ENCODE data around the gene RELN.

RELN gene

DNA sequence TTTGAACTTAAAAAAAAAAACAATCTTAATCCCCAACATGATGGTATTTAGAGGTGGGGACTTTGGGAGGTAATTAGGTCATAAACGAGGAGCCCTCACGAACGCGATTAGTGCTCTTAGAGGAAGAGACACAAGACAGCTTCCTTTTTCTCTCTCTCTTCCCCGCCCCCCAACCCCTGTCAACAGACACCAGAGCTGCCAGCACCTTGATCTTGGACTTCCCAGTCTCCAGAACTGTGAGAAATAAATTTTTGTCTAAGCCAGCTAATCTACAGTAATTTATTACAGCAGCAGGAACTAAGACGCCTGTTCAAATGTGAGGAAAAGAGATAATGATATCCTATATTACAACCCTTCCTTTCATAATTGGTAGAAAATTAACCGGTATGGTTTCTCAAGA is 40.1 kb downstream of the RELN start:
- H3K4me1 ChIP-seq (ENCODE audit: control insufficient read depth, low read depth, low read length): no peaks in the 10 kb centered on the region
- no peak overlapping the region for H3K18ac ChIP-seq (ENCODE audit: low read length)
- H2BK5ac ChIP-seq (ENCODE audit: low read length): no peak overlapping the region
- H3K23ac ChIP-seq (ENCODE audit: low read length): no peak overlapping the region
- no peak for DNase-seq
- H2BK15ac ChIP-seq (replicated peaks; ENCODE audit: low read depth): no peak overlapping the region
- no peaks in the 10 kb centered on the region for H3K27me3 ChIP-seq (ENCODE audit: insufficient read depth, low read length, poor library complexity)
- no peaks in the 10 kb centered on the region for H3K79me2 ChIP-seq (ENCODE audit: control insufficient read depth, insufficient read depth, low read length)
- H3K79me1 ChIP-seq (ENCODE audit: low read length): no peaks in the 10 kb centered on the region
- H2AK5ac ChIP-seq (ENCODE audit: low read length): no peak overlapping the region
- no peak overlapping the region for H4K8ac ChIP-seq (ENCODE audit: low read depth, low read length)
- no peak overlapping the region for H2BK120ac ChIP-seq (ENCODE audit: low read depth, low read length)
- no peaks in the 10 kb centered on the region for H3K36me3 ChIP-seq (ENCODE audit: control insufficient read depth, insufficient read depth, low read length)
- no peak overlapping the region for H3K4ac ChIP-seq (ENCODE audit: low read depth, low read length)
- no CpG with 5 or more reads among the region's 7 CpGs for WGBS (ENCODE audit: extremely low coverage, insufficient coverage, low lambda C conversion rate)
- H3K27ac ChIP-seq (ENCODE audit: low read depth, low read length): no peak overlapping the region
- no peak overlapping the region for H3K4me2 ChIP-seq (ENCODE audit: low read length)
- no peak overlapping the region for H3K4me3 ChIP-seq (ENCODE audit: low read length)
- H3K56ac ChIP-seq (ENCODE audit: low read length): no peak overlapping the region
- H4K5ac ChIP-seq (ENCODE audit: low read length): no peak overlapping the region
- no peak overlapping the region for H3K9ac ChIP-seq (ENCODE audit: low read length)

GRCh38 chr7:103947026-103947655 is 42.3 kb downstream of the RELN start:
- no CpG with 5 or more reads among the region's 2 CpGs for WGBS (ENCODE audit: extremely low coverage, insufficient coverage, low lambda C conversion rate)
- Histone ChIP-seq H3K4me3 (ENCODE audit: low read length) (no peak overlapping the region), H3K56ac (ENCODE audit: low read length) (no peak overlapping the region), H3K79me2 (ENCODE audit: control insufficient read depth, insufficient read depth, low read length) (no peaks in the 10 kb centered on the region), H3K4me2 (ENCODE audit: low read length) (no peak overlapping the region), H3K4ac (ENCODE audit: low read depth, low read length) (no peak overlapping the region), H2BK120ac (ENCODE audit: low read depth, low read length) (no peak overlapping the region), H4K5ac (ENCODE audit: low read length) (no peak overlapping the region), H3K36me3 (ENCODE audit: control insufficient read depth, insufficient read depth, low read length) (no peaks in the 10 kb centered on the region), H3K18ac (ENCODE audit: low read length) (no peak overlapping the region), H3K79me1 (ENCODE audit: low read length) (no peaks in the 10 kb centered on the region), H2BK5ac (ENCODE audit: low read length) (no peak overlapping the region), H4K8ac (ENCODE audit: low read depth, low read length) (no peak overlapping the region), H3K4me1 (ENCODE audit: control insufficient read depth, low read depth, low read length) (no peaks in the 10 kb centered on the region), H2BK15ac (replicated peaks; ENCODE audit: low read depth) (no peak overlapping the region), H3K27ac (ENCODE audit: low read depth, low read length) (no peak overlapping the region), H3K9ac (ENCODE audit: low read length) (no peak overlapping the region), H2AK5ac (ENCODE audit: low read length) (no peak overlapping the region), H3K27me3 (ENCODE audit: insufficient read depth, low read length, poor library complexity) (no peaks in the 10 kb centered on the region), H3K23ac (ENCODE audit: low read length) (no peak overlapping the region)
- no peak for DNase-seq

GRCh38 chr7:103944230-103944900 is 45.1 kb downstream of the RELN start:
- Histone ChIP-seq H4K8ac (ENCODE audit: low read depth, low read length) (no peak overlapping the region), H3K18ac (ENCODE audit: low read length) (no peak overlapping the region), H3K36me3 (ENCODE audit: control insufficient read depth, insufficient read depth, low read length) (no peaks in the 10 kb centered on the region), H2BK15ac (replicated peaks; ENCODE audit: low read depth) (no peak overlapping the region), H2BK5ac (ENCODE audit: low read length) (no peak overlapping the region), H3K27me3 (ENCODE audit: insufficient read depth, low read length, poor library complexity) (no peaks in the 10 kb centered on the region), H2AK5ac (ENCODE audit: low read length) (no peak overlapping the region), H3K79me2 (ENCODE audit: control insufficient read depth, insufficient read depth, low read length) (no peaks in the 10 kb centered on the region), H3K4me2 (ENCODE audit: low read length) (no peak overlapping the region), H3K4ac (ENCODE audit: low read depth, low read length) (no peak overlapping the region), H3K9ac (ENCODE audit: low read length) (no peak overlapping the region), H3K4me1 (ENCODE audit: control insufficient read depth, low read depth, low read length) (no peaks in the 10 kb centered on the region), H3K79me1 (ENCODE audit: low read length) (no peaks in the 10 kb centered on the region), H3K4me3 (ENCODE audit: low read length) (no peak overlapping the region), H2BK120ac (ENCODE audit: low read depth, low read length) (no peak overlapping the region), H3K23ac (ENCODE audit: low read length) (no peak overlapping the region), H4K5ac (ENCODE audit: low read length) (no peak overlapping the region), H3K56ac (ENCODE audit: low read length) (no peak overlapping the region), H3K27ac (ENCODE audit: low read depth, low read length) (no peak overlapping the region)
- WGBS (ENCODE audit: extremely low coverage, insufficient coverage, low lambda C conversion rate): no CpG with 5 or more reads among the region's 6 CpGs
- no peak for DNase-seq

- no peak overlapping the region for H2BK15ac ChIP-seq (replicated peaks; ENCODE audit: low read depth)
- no peak overlapping the region for H2BK5ac ChIP-seq (ENCODE audit: low read length)
- H3K36me3 ChIP-seq (ENCODE audit: control insufficient read depth, insufficient read depth, low read length): no peaks in the 10 kb centered on the region
- H4K8ac ChIP-seq (ENCODE audit: low read depth, low read length): no peak overlapping the region
- 100% methylated on average over 1 of the region's 3 CpGs for WGBS (ENCODE audit: extremely low coverage, insufficient coverage, low lambda C conversion rate)
- H3K4me3 ChIP-seq (ENCODE audit: low read length): no peak overlapping the region
- no peaks in the 10 kb centered on the region for H3K4me1 ChIP-seq (ENCODE audit: control insufficient read depth, low read depth, low read length)
- no peaks in the 10 kb centered on the region for H3K79me2 ChIP-seq (ENCODE audit: control insufficient read depth, insufficient read depth, low read length)
- H3K9ac ChIP-seq (ENCODE audit: low read length): no peak overlapping the region
- H2BK120ac ChIP-seq (ENCODE audit: low read depth, low read length): no peak overlapping the region
- no peak overlapping the region for H3K27ac ChIP-seq (ENCODE audit: low read depth, low read length)
- H2AK5ac ChIP-seq (ENCODE audit: low read length): no peak overlapping the region
- no peak overlapping the region for H4K5ac ChIP-seq (ENCODE audit: low read length)
- H3K4ac ChIP-seq (ENCODE audit: low read depth, low read length): no peak overlapping the region
- no peak overlapping the region for H3K23ac ChIP-seq (ENCODE audit: low read length)
- no peaks in the 10 kb centered on the region for H3K79me1 ChIP-seq (ENCODE audit: low read length)
- no peak overlapping the region for H3K4me2 ChIP-seq (ENCODE audit: low read length)
- H3K56ac ChIP-seq (ENCODE audit: low read length): no peak overlapping the region
- H3K18ac ChIP-seq (ENCODE audit: low read length): no peak overlapping the region
- no peak for DNase-seq
- H3K27me3 ChIP-seq (ENCODE audit: insufficient read depth, low read length, poor library complexity): no peaks in the 10 kb centered on the region
Observed at GRCh38 chr7:103941976-103942375, 47.5 kb downstream of the RELN start.

- no CpG with 5 or more reads among the region's 6 CpGs for WGBS (ENCODE audit: extremely low coverage, insufficient coverage, low lambda C conversion rate)
- H3K4me3 ChIP-seq (ENCODE audit: low read length): no peak overlapping the region
- H2BK15ac ChIP-seq (replicated peaks; ENCODE audit: low read depth): no peak overlapping the region
Observed at GRCh38 chr7:103940382-103941268, 48.8 kb downstream of the RELN start.

More at GRCh38 chr7:103940382-103941268, 48.8 kb downstream of the RELN start:
- H3K56ac ChIP-seq (ENCODE audit: low read length): no peak overlapping the region
- no peaks in the 10 kb centered on the region for H3K79me1 ChIP-seq (ENCODE audit: low read length)
- no peak overlapping the region for H2BK5ac ChIP-seq (ENCODE audit: low read length)
- H3K27ac ChIP-seq (ENCODE audit: low read depth, low read length): no peak overlapping the region
- no peak overlapping the region for H3K18ac ChIP-seq (ENCODE audit: low read length)
- H3K9ac ChIP-seq (ENCODE audit: low read length): no peak overlapping the region
- H4K8ac ChIP-seq (ENCODE audit: low read depth, low read length): no peak overlapping the region
- H3K23ac ChIP-seq (ENCODE audit: low read length): no peak overlapping the region
- no peak overlapping the region for H2AK5ac ChIP-seq (ENCODE audit: low read length)
- H3K36me3 ChIP-seq (ENCODE audit: control insufficient read depth, insufficient read depth, low read length): no peaks in the 10 kb centered on the region
- no peaks in the 10 kb centered on the region for H3K79me2 ChIP-seq (ENCODE audit: control insufficient read depth, insufficient read depth, low read length)
- no peaks in the 10 kb centered on the region for H3K27me3 ChIP-seq (ENCODE audit: insufficient read depth, low read length, poor library complexity)
- no peak overlapping the region for H3K4me2 ChIP-seq (ENCODE audit: low read length)
- H4K5ac ChIP-seq (ENCODE audit: low read length): no peak overlapping the region
- no peak overlapping the region for H2BK120ac ChIP-seq (ENCODE audit: low read depth, low read length)
- no peak for DNase-seq
- H3K4me1 ChIP-seq (ENCODE audit: control insufficient read depth, low read depth, low read length): no peaks in the 10 kb centered on the region
- H3K4ac ChIP-seq (ENCODE audit: low read depth, low read length): no peak overlapping the region
